ENCODE data around the gene LILRB3.

- TF ChIP-seq CTCF (optimal IDR thresholded peaks at IDR 0.05 in 1 of 3, IDR thresholded peaks at IDR 0.05 in 1 of 3, conservative IDR thresholded peaks at IDR 0.05 in 1 of 3; ENCODE audit: extremely low read depth in 1 of 3, insufficient read depth in 2 of 3, low read length in 3 of 3), result no peak
- no peak for TF ChIP-seq EZH2 (IDR thresholded peaks at IDR 0.05; ENCODE audit: low read length)
Observed at GRCh38 chr19:54199401-54199800, 23.4 kb downstream of the LILRB3 start.
